Peyer's patch (tissue), 4 donors: Measurements from ENCODE around the gene NEAT1. TPM values are rescaled to one million over a fixed set of nuclear protein-coding genes. Genes with fewer than 3 reads are reported as not detected.

Experiments
- DNase-seq, 3 donors: peaks; one replicate each; pipeline ENCODE4 v3.0.0-alpha.2; 2017 to 2019
- H3K27ac ChIP-seq, 4 donors: fragments of 200-600 bp; sonication (generic); one replicate each; pipeline ENCODE4 v1.5.1; 2016 to 2019
- H3K27me3 ChIP-seq, 2 donors: fragments of 200-600 bp; sonication (generic); one replicate each; pipeline ENCODE4 v1.5.1; 2019
- H3K36me3 ChIP-seq, 3 donors: fragments of 200-600 bp; sonication (generic); one replicate each; pipeline ENCODE4 v1.5.1; 2016 to 2019
- H3K4me1 ChIP-seq, 4 donors: fragments of 200-600 bp; sonication (generic); one replicate each; pipeline ENCODE4 v1.5.1; 2016 to 2019
- H3K4me3 ChIP-seq, 4 donors: fragments of 200-600 bp; sonication (generic); 1 replicate in 3 of 4; 2 replicates in 1 of 4; pipeline ENCODE4 v1.5.1; 2016 to 2019; ENCODE audit warnings: mild to moderate bottlenecking in 1 of 4
- H3K9me3 ChIP-seq, 4 donors: fragments of 200-600 bp; sonication (generic); one replicate each; pipeline ENCODE4 v1.5.1; 2016 to 2019; ENCODE audit warnings: mild to moderate bottlenecking in 1 of 4
- POLR2A ChIP-seq, 2 donors: fragments of 450-650 bp; IDR thresholded peaks; one replicate each; pipeline ENCODE4 v1.5.1; 2017; ENCODE audit warnings: antibody characterized with exemption in 2 of 2, mild to moderate bottlenecking in 2 of 2, moderate library complexity in 2 of 2
- total RNA-seq, 4 donors: library from RNA; depleted of rRNA; stranded (reverse); fragments of >200 nt; gene quantifications; one replicate each; pipeline ENCODE4 v1.1.0, GENCODE V29; 2016
- TF ChIP-seq, protein P1 (sequence below), 6 experiments: fragments of 450-650 bp in 4 of 6; fragments of 200-600 bp in 2 of 6; sonication (generic) in 1 of 6; IDR thresholded peaks; one replicate each; pipeline ENCODE4 v1.5.1; 2017 to 2019; ENCODE audit warnings: antibody characterized with exemption in 6 of 6, mild to moderate bottlenecking in 3 of 6, moderate library complexity in 1 of 6

The NEAT1 gene
- total RNA-seq, 4 donors from 2014 or later: 705 to 1,411 (median 1,064) TPM

DNA sequence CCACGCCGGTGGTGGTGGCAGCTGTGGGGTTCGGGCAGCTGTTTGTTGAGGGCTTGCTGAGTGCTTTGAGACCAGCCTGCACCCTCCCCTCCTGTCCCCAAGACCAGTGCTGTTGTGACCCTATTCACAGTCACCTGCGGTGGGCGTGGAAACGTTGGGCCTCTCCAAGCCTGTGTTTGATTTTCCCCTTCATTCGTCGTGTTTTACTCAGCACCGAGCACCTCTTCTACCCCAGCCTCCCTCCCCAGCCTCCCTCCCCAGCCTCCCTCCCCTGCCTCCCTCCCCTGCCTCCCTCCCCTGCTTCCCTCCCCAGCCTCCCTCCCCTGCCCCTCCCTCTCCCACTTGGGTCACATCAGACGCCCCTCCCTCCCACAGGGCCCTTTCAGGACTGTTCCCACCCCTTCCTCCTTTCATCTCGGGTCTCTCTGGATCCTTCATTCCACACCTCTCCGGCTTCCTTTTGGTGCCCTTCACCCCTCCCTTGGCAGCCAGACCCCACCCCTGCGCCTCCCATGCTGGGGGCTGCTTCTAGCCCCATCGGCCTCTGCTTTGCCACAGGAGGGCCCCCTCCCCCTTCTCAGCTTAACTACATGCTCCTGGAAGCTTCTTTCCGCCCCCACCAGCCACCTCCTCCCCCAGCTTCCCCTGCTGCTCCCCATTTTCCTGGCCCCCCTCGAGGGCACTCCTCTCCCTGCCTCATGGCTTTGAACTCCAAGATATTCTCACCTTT, 21.4 kb upstream of the NEAT1 start:
- Histone ChIP-seq H3K9me3 (no peaks in the 10 kb centered on the region), H3K4me1 (peaks cover 0 to 26% (median 14%) of the 10 kb centered on the region in 4 donors), H3K27me3 (no peaks in the 10 kb centered on the region), H3K36me3 (peaks cover 0 to 88% (median 0%) of the 10 kb centered on the region in 3 donors), H3K4me3 (no peak overlapping the region), H3K27ac (peak overlapping the region in 2 of 4 donors; percentile 50 to 75)
- peak in 1 of 3 donors; percentile 54 for DNase-seq
- no peak for TF ChIP-seq POLR2A (IDR thresholded peaks at IDR 0.05)
- TF ChIP-seq, protein P1, sequence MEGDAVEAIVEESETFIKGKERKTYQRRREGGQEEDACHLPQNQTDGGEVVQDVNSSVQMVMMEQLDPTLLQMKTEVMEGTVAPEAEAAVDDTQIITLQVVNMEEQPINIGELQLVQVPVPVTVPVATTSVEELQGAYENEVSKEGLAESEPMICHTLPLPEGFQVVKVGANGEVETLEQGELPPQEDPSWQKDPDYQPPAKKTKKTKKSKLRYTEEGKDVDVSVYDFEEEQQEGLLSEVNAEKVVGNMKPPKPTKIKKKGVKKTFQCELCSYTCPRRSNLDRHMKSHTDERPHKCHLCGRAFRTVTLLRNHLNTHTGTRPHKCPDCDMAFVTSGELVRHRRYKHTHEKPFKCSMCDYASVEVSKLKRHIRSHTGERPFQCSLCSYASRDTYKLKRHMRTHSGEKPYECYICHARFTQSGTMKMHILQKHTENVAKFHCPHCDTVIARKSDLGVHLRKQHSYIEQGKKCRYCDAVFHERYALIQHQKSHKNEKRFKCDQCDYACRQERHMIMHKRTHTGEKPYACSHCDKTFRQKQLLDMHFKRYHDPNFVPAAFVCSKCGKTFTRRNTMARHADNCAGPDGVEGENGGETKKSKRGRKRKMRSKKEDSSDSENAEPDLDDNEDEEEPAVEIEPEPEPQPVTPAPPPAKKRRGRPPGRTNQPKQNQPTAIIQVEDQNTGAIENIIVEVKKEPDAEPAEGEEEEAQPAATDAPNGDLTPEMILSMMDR (IDR thresholded peaks at IDR 0.05): no peak

DNA sequence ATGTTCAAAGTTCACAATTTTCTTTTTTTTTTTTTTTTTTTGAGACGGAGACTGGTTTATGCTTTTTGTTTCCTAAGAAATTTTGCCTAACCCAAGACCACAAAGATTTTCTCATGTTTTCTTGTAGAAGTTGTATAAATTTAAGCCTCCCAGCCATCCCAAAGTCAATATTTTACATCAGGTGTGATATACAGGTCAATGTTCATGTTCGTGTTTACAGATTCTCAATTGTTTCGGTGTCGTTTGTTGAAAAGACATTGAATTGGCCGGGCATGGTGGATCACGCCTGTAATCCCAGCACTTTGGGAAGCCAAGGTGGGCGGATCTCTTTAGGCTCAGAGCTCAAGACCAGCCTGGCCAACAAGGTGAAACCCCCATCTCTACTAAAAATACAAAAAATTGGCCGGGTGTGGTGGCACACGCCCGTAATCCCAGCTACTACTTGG, 20.8 kb upstream of the NEAT1 start:
- no peak for DNase-seq
- Histone ChIP-seq H3K27ac (no peak overlapping the region), H3K27me3 (no peaks in the 10 kb centered on the region), H3K4me3 (no peak overlapping the region), H3K36me3 (peaks cover 0 to 88% (median 0%) of the 10 kb centered on the region in 3 donors), H3K9me3 (no peaks in the 10 kb centered on the region), H3K4me1 (peaks cover 0 to 26% (median 14%) of the 10 kb centered on the region in 4 donors)
- no peak for TF ChIP-seq POLR2A (IDR thresholded peaks at IDR 0.05)
- TF ChIP-seq, protein P1 (IDR thresholded peaks at IDR 0.05): no peak

DNA sequence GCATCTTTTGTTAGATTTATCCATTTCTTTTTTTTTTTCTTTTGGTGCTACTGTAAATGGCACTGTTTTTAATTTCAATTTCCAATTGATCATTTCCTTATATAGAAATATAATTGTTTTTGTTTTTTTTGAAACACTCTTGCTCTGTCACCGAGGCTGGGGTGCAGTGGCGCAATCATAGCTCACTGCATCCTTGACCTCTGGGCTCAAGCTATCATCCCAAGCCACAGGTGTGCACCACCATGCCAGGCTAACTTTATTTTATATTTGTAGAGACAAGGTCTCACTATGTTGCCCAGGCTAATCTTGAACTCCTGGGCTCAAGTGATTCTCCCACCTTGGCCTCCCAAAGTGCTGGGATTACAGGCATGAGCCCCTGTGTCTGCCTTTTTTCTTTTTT, 19.8 kb upstream of the NEAT1 start:
- TF ChIP-seq, protein P1 (IDR thresholded peaks at IDR 0.05): no peak
- no peak for TF ChIP-seq POLR2A (IDR thresholded peaks at IDR 0.05)
- peaks cover 0 to 26% (median 17%) of the 10 kb centered on the region in 4 donors for H3K4me1 ChIP-seq
- H3K27me3 ChIP-seq: no peaks in the 10 kb centered on the region
- H3K4me3 ChIP-seq: no peak overlapping the region
- H3K27ac ChIP-seq: peak overlapping the region in 2 of 4 donors; percentile 70 to 88
- DNase-seq: no peak
- H3K36me3 ChIP-seq: peaks cover 0 to 89% (median 0%) of the 10 kb centered on the region in 3 donors
- H3K9me3 ChIP-seq: no peaks in the 10 kb centered on the region

DNA sequence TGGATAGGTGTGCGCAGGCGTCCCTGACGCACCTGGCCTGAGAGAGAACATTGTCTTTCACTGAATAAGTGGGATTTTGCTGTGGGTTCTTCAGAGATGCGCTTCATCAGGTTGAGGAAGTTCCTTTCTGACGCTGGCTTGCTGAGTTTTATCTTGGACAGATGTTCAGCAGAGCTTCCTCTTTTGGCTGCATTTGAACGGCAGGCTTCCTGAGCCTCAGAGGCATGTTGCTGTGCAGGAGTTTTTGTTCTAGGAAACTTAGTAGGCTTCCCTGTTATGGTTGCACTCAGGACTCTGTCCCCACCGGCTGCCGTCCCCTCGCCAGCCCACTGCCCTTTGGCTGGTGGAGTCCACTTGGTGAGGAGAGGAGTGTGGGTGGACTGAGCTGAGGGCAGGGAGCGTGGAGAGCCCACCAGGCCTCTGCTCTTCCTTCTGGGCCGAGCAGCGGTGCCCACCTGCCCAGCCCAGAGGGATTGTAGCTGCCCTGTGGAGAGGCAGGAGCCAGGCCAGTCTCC, 18.9 kb upstream of the NEAT1 start:
- Histone ChIP-seq H3K4me3 (no peak overlapping the region), H3K9me3 (no peaks in the 10 kb centered on the region), H3K36me3 (peaks cover 0 to 89% (median 0%) of the 10 kb centered on the region in 3 donors), H3K4me1 (peaks cover 0 to 26% (median 17%) of the 10 kb centered on the region in 4 donors), H3K27me3 (no peaks in the 10 kb centered on the region), H3K27ac (peak overlapping the region; percentile 63 to 88 (median 70))
- DNase-seq: peak in 2 of 3 donors; percentile 77 to 79
- TF ChIP-seq, protein P1 (IDR thresholded peaks at IDR 0.05): no peak
- TF ChIP-seq POLR2A (IDR thresholded peaks at IDR 0.05): no peak

DNA sequence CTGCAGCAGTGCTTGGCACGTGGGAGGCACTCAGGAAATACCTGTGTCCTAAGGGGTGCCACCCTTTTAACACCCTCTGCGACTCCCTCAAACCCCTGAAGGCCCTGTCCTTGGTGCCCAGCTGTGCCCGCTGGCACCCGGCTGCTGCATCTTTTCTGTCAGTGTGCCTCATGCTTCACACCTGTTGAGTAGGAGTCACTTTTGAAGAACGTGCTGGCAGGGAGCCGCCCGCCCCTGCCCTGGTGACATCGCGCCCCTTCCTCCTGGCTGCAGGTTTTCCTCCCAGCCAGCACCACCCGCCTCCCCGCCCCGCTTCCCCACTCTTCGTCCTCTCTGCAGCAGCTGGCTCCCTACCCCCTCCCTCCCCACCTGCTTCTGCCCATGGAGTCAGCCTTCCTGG, 18.4 kb upstream of the NEAT1 start:
- Histone ChIP-seq H3K27ac (peak overlapping the region; percentile 63 to 88 (median 70)), H3K4me1 (peaks cover 0 to 26% (median 17%) of the 10 kb centered on the region in 4 donors), H3K9me3 (no peaks in the 10 kb centered on the region), H3K4me3 (no peak overlapping the region), H3K36me3 (peaks cover 0 to 89% (median 0%) of the 10 kb centered on the region in 3 donors), H3K27me3 (no peaks in the 10 kb centered on the region)
- TF ChIP-seq POLR2A (IDR thresholded peaks at IDR 0.05): no peak
- peak in 1 of 3 donors; percentile 49 for DNase-seq
